HepG2 (cell line): ENCODE data around the gene MRPL28. TPM values are rescaled to one million over a fixed set of nuclear protein-coding genes. Genes with fewer than 3 reads are reported as not detected.
A peak's percentile ranks its signal among the peaks of the same experiment; 100 is the strongest.

Experiments
- BCL6 ChIP-seq: IDR thresholded peaks from 2 replicates; pipeline ENCODE4 v1.6.1; 2016; ENCODE audit warnings: missing genetic modification reagents, missing compliant biosample characterization
- DRAP1 ChIP-seq: IDR thresholded peaks from 2 replicates; pipeline ENCODE4 v1.6.1; 2016; ENCODE audit warnings: missing genetic modification reagents, missing compliant biosample characterization
- GABPA ChIP-seq, 2 experiments: IDR thresholded peaks; 2 replicates each; pipeline ENCODE4 v1.6.1; 2011 to 2016; ENCODE audit warnings: low read depth in 2 of 2, low read length in 1 of 2, missing biosample characterization in 1 of 2, missing genetic modification characterization in 1 of 2
- HDAC2 ChIP-seq: sonication (generic); formaldehyde crosslinking; IDR thresholded peaks from 2 replicates; pipeline ENCODE4 v1.4.0; 2020; ENCODE audit warnings: missing genetic modification reagents
- HMGA1 ChIP-seq: sonication (generic); formaldehyde crosslinking; conservative IDR thresholded peaks from 2 replicates; pipeline ENCODE4 v1.4.0; 2020; ENCODE audit warnings: missing genetic modification reagents
- HNF4A ChIP-seq: sonication (generic); formaldehyde crosslinking; IDR thresholded peaks from 2 replicates; pipeline ENCODE4 v1.4.0; 2020; ENCODE audit warnings: missing genetic modification reagents
- MXD3 ChIP-seq: IDR thresholded peaks from 2 replicates; pipeline ENCODE4 v1.6.1; 2016; ENCODE audit warnings: mild to moderate bottlenecking, missing biosample characterization, missing genetic modification reagents
- MXI1 ChIP-seq: IDR thresholded peaks from 3 replicates; pipeline ENCODE4 v1.6.1; 2012; ENCODE audit warnings: low read depth, low read length, inconsistent platforms, borderline replicate concordance
- NAIF1 ChIP-seq: sonication (generic); formaldehyde crosslinking; IDR thresholded peaks from 2 replicates; pipeline ENCODE4 v1.5.0; 2020; ENCODE audit warnings: mild to moderate bottlenecking, missing genetic modification reagents, borderline replicate concordance
- NR2C2 ChIP-seq: sonication (generic); formaldehyde crosslinking; IDR thresholded peaks from 2 replicates; pipeline ENCODE4 v1.4.0; 2020; ENCODE audit warnings: missing genetic modification reagents, mild to moderate bottlenecking, moderate library complexity, borderline replicate concordance
- SIN3A ChIP-seq: IDR thresholded peaks from 2 replicates; pipeline ENCODE4 v1.6.1; 2011; ENCODE audit warnings: low read depth, mild to moderate bottlenecking, control low read depth, low read length, borderline replicate concordance
- TBX3 ChIP-seq: fragments of 450-650 bp; IDR thresholded peaks from 2 replicates; pipeline ENCODE4 v1.6.1; 2017; ENCODE audit warnings: antibody characterized with exemption, mild to moderate bottlenecking, inconsistent platforms, borderline replicate concordance
- TERF1 ChIP-seq: sonication (generic); formaldehyde crosslinking; IDR thresholded peaks from 2 replicates; pipeline ENCODE4 v1.8.0; 2022; ENCODE audit warnings: mild to moderate bottlenecking, missing genetic modification reagents, moderate library complexity
- THAP8 ChIP-seq: sonication (generic); formaldehyde crosslinking; IDR thresholded peaks from 2 replicates; pipeline ENCODE4 v1.5.1; 2020; ENCODE audit warnings: missing genetic modification reagents, mild to moderate bottlenecking, borderline replicate concordance
- TRIM24 ChIP-seq: sonication (generic); formaldehyde crosslinking; IDR thresholded peaks from 2 replicates; pipeline ENCODE4 v1.8.0; 2022; ENCODE audit warnings: mild to moderate bottlenecking, missing genetic modification reagents
- ZBED4 ChIP-seq: sonication (generic); formaldehyde crosslinking; IDR thresholded peaks from 2 replicates; pipeline ENCODE4 v1.4.0; 2020; ENCODE audit warnings: missing genetic modification reagents, borderline replicate concordance
- ZGPAT ChIP-seq: IDR thresholded peaks from 2 replicates; pipeline ENCODE4 v1.6.1; 2016; ENCODE audit warnings: mild to moderate bottlenecking
- ZNF263 ChIP-seq: sonication (generic); formaldehyde crosslinking; IDR thresholded peaks from 2 replicates; pipeline ENCODE4 v1.4.0; 2020; ENCODE audit warnings: missing genetic modification reagents
- ZNF547 ChIP-seq: sonication (generic); formaldehyde crosslinking; IDR thresholded peaks from 2 replicates; pipeline ENCODE4 v1.5.1; 2020; ENCODE audit warnings: mild to moderate bottlenecking, missing genetic modification reagents
- ZNF644 ChIP-seq: IDR thresholded peaks from 2 replicates; pipeline ENCODE4 v1.6.1; 2016; ENCODE audit warnings: low read depth
- ZNF720 ChIP-seq: sonication (generic); formaldehyde crosslinking; IDR thresholded peaks from 2 replicates; pipeline ENCODE4 v1.4.0; 2020; ENCODE audit warnings: missing genetic modification reagents
- ZNF879 ChIP-seq: sonication (generic); formaldehyde crosslinking; IDR thresholded peaks from 2 replicates; pipeline ENCODE4 v1.8.1; 2023; ENCODE audit warnings: missing genetic modification reagents
- polyA plus RNA-seq, 8 experiments: library from polyadenylated mRNA; depleted of rRNA in 3 of 8; stranded (reverse) in 7 of 8; unstranded in 1 of 8; fragments of >200 nt; fragmentation: Illumina TruSeq in 4 of 8; extraction: Trizol in 4 of 8; gene quantifications; 2 replicates each; pipeline versions ENCODE4 v1.2.1 to v1.2.3, GENCODE V29; 2011 to 2016; ENCODE audit warnings: low read depth in 4 of 8, missing spikeins in 1 of 8, mixed read lengths in 1 of 8; ENCODE audit not compliant: insufficient read depth in 1 of 8
- total RNA-seq, 5 experiments: library from RNA; depleted of rRNA; stranded (reverse); fragments of >200 nt; fragmentation: Illumina TruSeq; extraction: Trizol; gene quantifications; 2 replicates each; pipeline ENCODE4 v1.2.3, GENCODE V29; 2016; ENCODE audit warnings: low read depth in 1 of 5

MRPL28 gene
- total and polyA plus RNA-seq, 2 of the 13 experiments (the other 11 are each of a cell fraction or from before 2014, with no cell fraction given), result 114 to 135 TPM

GRCh38 chr16:370443-370842 lies at the start of gene MRPL28 (continued):
- TF ChIP-seq MXD3 (CRISPR knock-in tag) (no peak), ZNF644 (CRISPR knock-in tag) (no peak), ZBED4 (CRISPR knock-in tag) (no peak), BCL6 (CRISPR knock-in tag) (peak; percentile 26; the same call in 1 of the 2 replicates), ZNF720 (CRISPR knock-in tag) (no peak), TRIM24 (no peak), ZGPAT (CRISPR knock-in tag) (peak; percentile 47; the same call in 1 of the 2 replicates), SIN3A (no peak), NR2C2 (CRISPR knock-in tag) (peak; percentile 92), HMGA1 (no peak), TERF1 (CRISPR knock-in tag) (no peak), ZNF263 (CRISPR knock-in tag) (no peak), THAP8 (CRISPR knock-in tag) (no peak), MXI1 (peak; percentile 23; the same call in 1 of the 3 replicates), HNF4A (CRISPR knock-in tag) (0 out of 2 replicates have a peak, but pooled peaks have one; percentile 19), NAIF1 (no peak), HDAC2 (no peak), ZNF879 (CRISPR knock-in tag) (no peak), ZNF547 (CRISPR knock-in tag) (no peak), TBX3 (no peak), GABPA (IDR thresholded peaks at IDR 0.05; ENCODE audit: low read depth, low read length) (peak; percentile 91), GABPA (CRISPR knock-in tag; IDR thresholded peaks at IDR 0.05; ENCODE audit: low read depth) (peak; percentile 95), DRAP1 (CRISPR knock-in tag) (no peak)
